Suprapubic skin (tissue), 4 donors: Measurements from ENCODE around the gene MTIF3.

ENCODE experiments used
- EP300 ChIP-seq: sonication (generic); formaldehyde crosslinking; IDR thresholded peaks from one replicate; pipeline ENCODE4 v1.6.1; 2017; ENCODE audit warnings: antibody characterized with exemption
- POLR2A ChIP-seq, 2 donors: fragments of 450-650 bp; IDR thresholded peaks; one replicate each; pipeline ENCODE4 v1.6.1; 2017; ENCODE audit warnings: antibody characterized with exemption in 2 of 2, mild to moderate bottlenecking in 2 of 2, moderate library complexity in 2 of 2
- POLR2AphosphoS5 ChIP-seq, 3 donors: sonication (generic); formaldehyde crosslinking; IDR thresholded peaks; one replicate each; pipeline ENCODE4 v1.6.1; 2017; ENCODE audit warnings: antibody characterized with exemption in 3 of 3
- TF ChIP-seq, protein P1 (sequence below), 2 donors: fragments of 200-600 bp in 1 of 2; fragments of 450-650 bp in 1 of 2; sonication (generic) in 1 of 2; IDR thresholded peaks; one replicate each; pipeline ENCODE4 v1.5.1; 2016 to 2019; ENCODE audit warnings: antibody characterized with exemption in 2 of 2, mild to moderate bottlenecking in 1 of 2, moderate library complexity in 1 of 2

GRCh38 chr13:27481766-27482165 lies 31.4 kb upstream of the MTIF3 start:
- TF ChIP-seq, protein P1, sequence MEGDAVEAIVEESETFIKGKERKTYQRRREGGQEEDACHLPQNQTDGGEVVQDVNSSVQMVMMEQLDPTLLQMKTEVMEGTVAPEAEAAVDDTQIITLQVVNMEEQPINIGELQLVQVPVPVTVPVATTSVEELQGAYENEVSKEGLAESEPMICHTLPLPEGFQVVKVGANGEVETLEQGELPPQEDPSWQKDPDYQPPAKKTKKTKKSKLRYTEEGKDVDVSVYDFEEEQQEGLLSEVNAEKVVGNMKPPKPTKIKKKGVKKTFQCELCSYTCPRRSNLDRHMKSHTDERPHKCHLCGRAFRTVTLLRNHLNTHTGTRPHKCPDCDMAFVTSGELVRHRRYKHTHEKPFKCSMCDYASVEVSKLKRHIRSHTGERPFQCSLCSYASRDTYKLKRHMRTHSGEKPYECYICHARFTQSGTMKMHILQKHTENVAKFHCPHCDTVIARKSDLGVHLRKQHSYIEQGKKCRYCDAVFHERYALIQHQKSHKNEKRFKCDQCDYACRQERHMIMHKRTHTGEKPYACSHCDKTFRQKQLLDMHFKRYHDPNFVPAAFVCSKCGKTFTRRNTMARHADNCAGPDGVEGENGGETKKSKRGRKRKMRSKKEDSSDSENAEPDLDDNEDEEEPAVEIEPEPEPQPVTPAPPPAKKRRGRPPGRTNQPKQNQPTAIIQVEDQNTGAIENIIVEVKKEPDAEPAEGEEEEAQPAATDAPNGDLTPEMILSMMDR (IDR thresholded peaks at IDR 0.05), result peak; percentile 20 to 45
- no peak for TF ChIP-seq POLR2A (IDR thresholded peaks at IDR 0.05)
- TF ChIP-seq EP300, result no peak
- TF ChIP-seq POLR2AphosphoS5 (IDR thresholded peaks at IDR 0.05), result no peak
